Measurements from ENCODE around the gene TEX13C. TPM values are rescaled to one million over a fixed set of nuclear protein-coding genes. Genes with fewer than 3 reads are reported as not detected.

TEX13C gene
- total RNA-seq, 3 donors from 2014 or later: not detected

GRCh38 chrX:125327891-125328290 is 8.2 kb downstream of the TEX13C start:
- no peaks in the 10 kb centered on the region for H3K4me1 Mint-ChIP-seq (ENCODE audit: low read depth)
- no peaks in the 10 kb centered on the region for H3K36me3 Mint-ChIP-seq (ENCODE audit: insufficient read depth)
- no peaks in the 10 kb centered on the region for H3K27me3 Mint-ChIP-seq (ENCODE audit: low read depth)
- DNase-seq (no peak), ATAC-seq (no peak)
- no peaks in the 10 kb centered on the region for H3K9me3 Mint-ChIP-seq
- H3K4me3 Mint-ChIP-seq: no peak overlapping the region

- H3K36me3 Mint-ChIP-seq (ENCODE audit: insufficient read depth): no peaks in the 10 kb centered on the region
- DNase-seq: no peak
- H3K27me3 Mint-ChIP-seq (ENCODE audit: low read depth): no peaks in the 10 kb centered on the region
- ATAC-seq: no peak
- no peaks in the 10 kb centered on the region for H3K9me3 Mint-ChIP-seq
- H3K4me1 Mint-ChIP-seq (ENCODE audit: low read depth): no peaks in the 10 kb centered on the region
- no peak overlapping the region for H3K4me3 Mint-ChIP-seq
Observed at GRCh38 chrX:125333583-125333982, 13.9 kb downstream of the TEX13C start.

GRCh38 chrX:125340490-125340889 is 20.8 kb downstream of the TEX13C start:
- H3K36me3 Mint-ChIP-seq (ENCODE audit: insufficient read depth): no peaks in the 10 kb centered on the region
- ATAC-seq: no peak
- no peaks in the 10 kb centered on the region for H3K27me3 Mint-ChIP-seq (ENCODE audit: low read depth)
- H3K9me3 Mint-ChIP-seq: no peaks in the 10 kb centered on the region
- no peaks in the 10 kb centered on the region for H3K4me1 Mint-ChIP-seq (ENCODE audit: low read depth)
- H3K4me3 Mint-ChIP-seq: no peak overlapping the region
- DNase-seq: no peak

GRCh38 chrX:125374169-125374568 is 54.5 kb downstream of the TEX13C start:
- no peak overlapping the region for H3K4me3 Mint-ChIP-seq
- no peak for DNase-seq
- no peak for ATAC-seq
- H3K36me3 Mint-ChIP-seq (ENCODE audit: insufficient read depth): no peaks in the 10 kb centered on the region
- peaks cover 4% of the 10 kb centered on the region for H3K27me3 Mint-ChIP-seq (ENCODE audit: low read depth)
- no peaks in the 10 kb centered on the region for H3K9me3 Mint-ChIP-seq
- H3K4me1 Mint-ChIP-seq (ENCODE audit: low read depth): no peaks in the 10 kb centered on the region
